Superior temporal gyrus (tissue), 1 donor: ENCODE data around the gene AHRR.
"Not testable (repeated sequence)": the region's sequence is repeated elsewhere in the genome, so short reads cannot be mapped to it uniquely, and the experiment has no call there.

ENCODE experiments used
- DNase-seq: peaks from one replicate; pipeline ENCODE4 v3.0.0-alpha.2; 2016; ENCODE audit errors: extremely low spot score

The AHRR gene

GRCh38 chr5:305459-305858 is 16.1 kb upstream of the AHRR start:
- DNase-seq, result no peak

- DNase-seq, result no peak
Observed at GRCh38 chr5:306011-306805, 15.3 kb upstream of the AHRR start.

- no peak for DNase-seq
Observed at GRCh38 chr5:307306-307705, 14.2 kb upstream of the AHRR start.

- no peak for DNase-seq
Observed at GRCh38 chr5:307794-308579, 13.5 kb upstream of the AHRR start.

GRCh38 chr5:308672-309271 is 12.7 kb upstream of the AHRR start:
- no peak for DNase-seq

GRCh38 chr5:309831-310230 is 11.7 kb upstream of the AHRR start:
- not testable (repeated sequence) for DNase-seq

- DNase-seq, result no peak
Observed at GRCh38 chr5:310516-310915, 11.0 kb upstream of the AHRR start.

GRCh38 chr5:310941-311434 is 10.5 kb upstream of the AHRR start:
- DNase-seq, result no peak

GRCh38 chr5:311963-312362 is 9.6 kb upstream of the AHRR start:
- no peak for DNase-seq

- no peak for DNase-seq
Observed at GRCh38 chr5:312845-313244, 8.7 kb upstream of the AHRR start.

- no peak for DNase-seq
Observed at GRCh38 chr5:313265-313664, 8.2 kb upstream of the AHRR start.

- no peak for DNase-seq
Observed at GRCh38 chr5:313806-314376, 7.6 kb upstream of the AHRR start.

- no peak for DNase-seq
Observed at GRCh38 chr5:314676-315487, 6.6 kb upstream of the AHRR start.

GRCh38 chr5:315488-316209 is 5.9 kb upstream of the AHRR start:
- DNase-seq, result no peak

GRCh38 chr5:316210-317085 is 5.1 kb upstream of the AHRR start:
- no peak for DNase-seq

- no peak for DNase-seq
Observed at GRCh38 chr5:317086-317811, 4.3 kb upstream of the AHRR start.

GRCh38 chr5:318341-318897 is 3.1 kb upstream of the AHRR start:
- DNase-seq, result no peak

- no peak for DNase-seq
Observed at GRCh38 chr5:318931-319601, 2.4 kb upstream of the AHRR start.
